SU-DHL-6 (cell line): Measurements from ENCODE around the gene INO80D.
"Not testable (repeated sequence)": the region's sequence is repeated elsewhere in the genome, so short reads cannot be mapped to it uniquely, and the experiment has no call there.

Experiments
- H2AFZ ChIP-seq: fragments of 200-600 bp; sonication (generic); 2 replicates; pipeline ENCODE4 v1.6.1; 2014; ENCODE audit warnings: low read depth, mild to moderate bottlenecking, moderate library complexity, mixed read lengths, antibody characterized with exemption, low read length; ENCODE audit not compliant: severe bottlenecking
- H3F3A ChIP-seq: fragments of 200-600 bp; shearing (Covaris generic); 2 replicates; pipeline ENCODE4 v1.6.0; 2016; ENCODE audit warnings: antibody characterized with exemption, mild to moderate bottlenecking; ENCODE audit not compliant: insufficient read depth
- H3K27ac ChIP-seq: fragments of 200-600 bp; sonication (generic); 2 replicates; pipeline ENCODE4 v1.5.1; 2016; ENCODE audit warnings: low read depth, mild to moderate bottlenecking, low read length, moderate library complexity, mixed read lengths
- H3K27me3 ChIP-seq: fragments of 200-600 bp; sonication (generic), shearing (Covaris generic); 2 replicates; pipeline ENCODE4 v1.6.0; 2014; ENCODE audit warnings: mild to moderate bottlenecking, low read length
- H3K36me3 ChIP-seq: fragments of 200-600 bp; sonication (generic); 2 replicates; pipeline ENCODE4 v1.6.1; 2014; ENCODE audit warnings: mild to moderate bottlenecking, low read length, mixed read lengths
- H3K4me2 ChIP-seq: fragments of 300-600, 200-600 bp; shearing (Covaris generic), sonication (generic); 2 replicates; pipeline ENCODE4 v1.6.0; 2014; ENCODE audit warnings: low read length, low read depth, mild to moderate bottlenecking; ENCODE audit not compliant: poor library complexity, severe bottlenecking
- H3K4me3 ChIP-seq: fragments of 200-600 bp; sonication (generic); 2 replicates; pipeline ENCODE4 v1.5.1; 2014; ENCODE audit warnings: antibody characterized with exemption, low read length, mild to moderate bottlenecking, mixed read lengths; ENCODE audit not compliant: insufficient read depth, poor library complexity, severe bottlenecking
- H3K79me2 ChIP-seq: fragments of 200-600 bp; sonication (generic); 2 replicates; pipeline ENCODE4 v1.6.1; 2014; ENCODE audit warnings: mild to moderate bottlenecking, low read length, moderate library complexity; ENCODE audit not compliant: insufficient read depth
- H3K9ac ChIP-seq: fragments of 200-600 bp; sonication (generic); 2 replicates; pipeline ENCODE4 v1.7.0; 2014; ENCODE audit warnings: mild to moderate bottlenecking, low read length
- H3K9me2 ChIP-seq: fragments of 200-600 bp; sonication (generic); replicated peaks from 2 replicates; pipeline ENCODE4 v1.6.1; 2014; ENCODE audit warnings: low read length; ENCODE audit not compliant: insufficient read depth
- H3K9me3 ChIP-seq: fragments of 200-600 bp; sonication (generic); 2 replicates; pipeline ENCODE4 v1.6.1; 2014; ENCODE audit warnings: low read length, mixed read lengths; ENCODE audit not compliant: insufficient read depth
- H4K20me1 ChIP-seq: fragments of 200-600 bp; sonication (generic); 2 replicates; pipeline ENCODE4 v1.6.1; 2014; ENCODE audit warnings: low read depth, mild to moderate bottlenecking, antibody characterized with exemption, low read length, moderate library complexity, mixed read lengths
- CTCF ChIP-seq: fragments of 200-600 bp; sonication (generic); IDR thresholded peaks from one replicate; pipeline ENCODE4 v1.5.1; 2017; ENCODE audit warnings: antibody characterized with exemption, mild to moderate bottlenecking, low read length, moderate library complexity; ENCODE audit not compliant: insufficient read depth, poor library complexity, severe bottlenecking
- EZH2phosphoT487 ChIP-seq: fragments of 200-600 bp; sonication (generic), shearing (Covaris generic); conservative IDR thresholded peaks from 2 replicates; pipeline ENCODE4 v1.6.1; 2018; ENCODE audit warnings: mild to moderate bottlenecking, antibody characterized with exemption, low read length, moderate library complexity, mixed read lengths

INO80D gene

GRCh38 chr2:206105038-206105437 lies 19.1 kb upstream of the INO80D start:
- TF ChIP-seq EZH2phosphoT487: no peak
- no peak for TF ChIP-seq CTCF
- H3K79me2 ChIP-seq: no peaks in the 10 kb centered on the region
- no peaks in the 10 kb centered on the region for H3K9me3 ChIP-seq
- no peak overlapping the region for H3K4me2 ChIP-seq
- no peak overlapping the region for H3K27ac ChIP-seq
- H3K36me3 ChIP-seq: no peaks in the 10 kb centered on the region
- no peaks in the 10 kb centered on the region for H3K27me3 ChIP-seq
- no peak overlapping the region for H2AFZ ChIP-seq
- H3K9me2 ChIP-seq: no peaks in the 10 kb centered on the region
- no peaks in the 10 kb centered on the region for H3F3A ChIP-seq
- H3K9ac ChIP-seq: no peak overlapping the region
- no peak overlapping the region for H3K4me3 ChIP-seq
- no peaks in the 10 kb centered on the region for H4K20me1 ChIP-seq

GRCh38 chr2:206098872-206099271 lies 12.9 kb upstream of the INO80D start:
- not testable (repeated sequence) for H3K27ac ChIP-seq, H3K9me2 ChIP-seq, H3K4me2 ChIP-seq, H3F3A ChIP-seq, H3K79me2 ChIP-seq, H4K20me1 ChIP-seq, H3K36me3 ChIP-seq, H3K9ac ChIP-seq, H2AFZ ChIP-seq, H3K4me3 ChIP-seq, H3K27me3 ChIP-seq, H3K9me3 ChIP-seq

- Histone ChIP-seq H3K27me3 (no peaks in the 10 kb centered on the region), H3F3A (no peaks in the 10 kb centered on the region), H3K4me2 (no peak overlapping the region), H3K36me3 (no peaks in the 10 kb centered on the region), H3K9me3 (no peaks in the 10 kb centered on the region), H3K9me2 (no peaks in the 10 kb centered on the region), H2AFZ (no peak overlapping the region), H3K9ac (no peak overlapping the region), H3K4me3 (no peak overlapping the region), H4K20me1 (no peaks in the 10 kb centered on the region), H3K79me2 (no peaks in the 10 kb centered on the region), H3K27ac (no peak overlapping the region)
- TF ChIP-seq CTCF: no peak
- TF ChIP-seq EZH2phosphoT487: no peak
Measured at GRCh38 chr2:206098471-206098870, 12.5 kb upstream of the INO80D start.

GRCh38 chr2:206096876-206097275 lies 10.9 kb upstream of the INO80D start:
- no peak overlapping the region for H3K4me3 ChIP-seq
- TF ChIP-seq CTCF (no peak), EZH2phosphoT487 (no peak)
- no peaks in the 10 kb centered on the region for H3K9me3 ChIP-seq
- H3K4me2 ChIP-seq: no peak overlapping the region
- no peaks in the 10 kb centered on the region for H3K79me2 ChIP-seq
- no peaks in the 10 kb centered on the region for H4K20me1 ChIP-seq
- no peak overlapping the region for H3K9ac ChIP-seq
- no peak overlapping the region for H2AFZ ChIP-seq
- no peaks in the 10 kb centered on the region for H3K36me3 ChIP-seq
- no peaks in the 10 kb centered on the region for H3K9me2 ChIP-seq
- H3K27me3 ChIP-seq: no peaks in the 10 kb centered on the region
- H3F3A ChIP-seq: no peaks in the 10 kb centered on the region
- H3K27ac ChIP-seq: no peak overlapping the region
